Osteoblast (primary cell): ENCODE measurements around the gene CILP2. TPM values are rescaled to one million over a fixed set of nuclear protein-coding genes. Genes with fewer than 3 reads are reported as not detected.

ENCODE experiments used
- DNase-seq: peaks from one replicate; pipeline ENCODE4 v3.0.0; 2011; ENCODE audit warnings: low spot score, mixed read lengths; ENCODE audit not compliant: insufficient read length; ENCODE audit errors: missing footprints
- H2AFZ ChIP-seq: 2 replicates; pipeline ENCODE4 v1.6.0; 2011; ENCODE audit warnings: mild to moderate bottlenecking, low read length
- H3K27ac ChIP-seq: 2 replicates; pipeline ENCODE4 v1.5.1; 2011; ENCODE audit warnings: mild to moderate bottlenecking, low read depth, low read length, moderate library complexity
- H3K27me3 ChIP-seq: 2 replicates; pipeline ENCODE4 v1.6.0; 2012; ENCODE audit warnings: mild to moderate bottlenecking, control low read depth, inconsistent platforms, low read length, moderate library complexity; ENCODE audit not compliant: insufficient read depth
- H3K36me3 ChIP-seq: 2 replicates; pipeline ENCODE4 v1.5.1; 2011; ENCODE audit warnings: mild to moderate bottlenecking, low read length, control low read depth, moderate library complexity; ENCODE audit not compliant: insufficient read depth
- H3K4me1 ChIP-seq: 2 replicates; pipeline ENCODE4 v1.5.1; 2011; ENCODE audit warnings: mild to moderate bottlenecking, low read length, control low read depth, moderate library complexity; ENCODE audit not compliant: insufficient read depth
- H3K4me2 ChIP-seq: 2 replicates; pipeline ENCODE4 v1.6.0; 2011; ENCODE audit warnings: mild to moderate bottlenecking, low read length; ENCODE audit not compliant: insufficient read depth
- H3K4me3 ChIP-seq: fragments of 200-600 bp; sonication (generic); 3 replicates; pipeline ENCODE4 v1.5.1; 2012; ENCODE audit warnings: mild to moderate bottlenecking, low read length, inconsistent platforms; ENCODE audit not compliant: insufficient read depth
- H3K79me2 ChIP-seq: 2 replicates; pipeline ENCODE4 v1.6.0; 2012; ENCODE audit warnings: mild to moderate bottlenecking, low read length, control low read depth, inconsistent platforms; ENCODE audit not compliant: insufficient read depth
- H3K9me3 ChIP-seq: 2 replicates; pipeline ENCODE4 v1.5.1; 2011; ENCODE audit warnings: low read depth, low read length, control low read depth
- H4K20me1 ChIP-seq: 2 replicates; pipeline ENCODE4 v1.6.0; 2012; ENCODE audit warnings: mild to moderate bottlenecking, low read length, control low read depth; ENCODE audit not compliant: insufficient read depth
- total RNA-seq: library from RNA; depleted of rRNA; stranded (reverse); fragments of >200 nt; gene quantifications from 2 replicates; pipeline ENCODE4 v1.2.3, GENCODE V29; 2012
- TF ChIP-seq, protein P1 (sequence below): IDR thresholded peaks from 2 replicates; pipeline ENCODE4 v1.5.1; 2011; ENCODE audit warnings: mild to moderate bottlenecking, low read depth, low read length, moderate library complexity; ENCODE audit errors: extremely low read depth

The CILP2 gene
- total RNA-seq, 1 donor: 0.72 TPM

GRCh38 chr19:19554074-19555023, 16.3 kb downstream of the CILP2 start:
- peak; percentile 97 for DNase-seq

GRCh38 chr19:19558055-19558454, 20.0 kb downstream of the CILP2 start:
- Histone ChIP-seq H3K27ac (no peak overlapping the region), H3K4me3 (no peak overlapping the region), H3K79me2 (no peaks in the 10 kb centered on the region), H2AFZ (no peak overlapping the region), H3K27me3 (no peaks in the 10 kb centered on the region), H3K4me1 (no peaks in the 10 kb centered on the region), H4K20me1 (no peaks in the 10 kb centered on the region), H3K4me2 (no peak overlapping the region), H3K9me3 (no peaks in the 10 kb centered on the region), H3K36me3 (no peaks in the 10 kb centered on the region)
- TF ChIP-seq, protein P1, sequence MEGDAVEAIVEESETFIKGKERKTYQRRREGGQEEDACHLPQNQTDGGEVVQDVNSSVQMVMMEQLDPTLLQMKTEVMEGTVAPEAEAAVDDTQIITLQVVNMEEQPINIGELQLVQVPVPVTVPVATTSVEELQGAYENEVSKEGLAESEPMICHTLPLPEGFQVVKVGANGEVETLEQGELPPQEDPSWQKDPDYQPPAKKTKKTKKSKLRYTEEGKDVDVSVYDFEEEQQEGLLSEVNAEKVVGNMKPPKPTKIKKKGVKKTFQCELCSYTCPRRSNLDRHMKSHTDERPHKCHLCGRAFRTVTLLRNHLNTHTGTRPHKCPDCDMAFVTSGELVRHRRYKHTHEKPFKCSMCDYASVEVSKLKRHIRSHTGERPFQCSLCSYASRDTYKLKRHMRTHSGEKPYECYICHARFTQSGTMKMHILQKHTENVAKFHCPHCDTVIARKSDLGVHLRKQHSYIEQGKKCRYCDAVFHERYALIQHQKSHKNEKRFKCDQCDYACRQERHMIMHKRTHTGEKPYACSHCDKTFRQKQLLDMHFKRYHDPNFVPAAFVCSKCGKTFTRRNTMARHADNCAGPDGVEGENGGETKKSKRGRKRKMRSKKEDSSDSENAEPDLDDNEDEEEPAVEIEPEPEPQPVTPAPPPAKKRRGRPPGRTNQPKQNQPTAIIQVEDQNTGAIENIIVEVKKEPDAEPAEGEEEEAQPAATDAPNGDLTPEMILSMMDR: no peak
- DNase-seq: peak; percentile 53

More at GRCh38 chr19:19554074-19555023, 16.3 kb downstream of the CILP2 start:
- Histone ChIP-seq H4K20me1 (no peaks in the 10 kb centered on the region), H3K4me1 (peaks cover 9% of the 10 kb centered on the region), H3K79me2 (no peaks in the 10 kb centered on the region), H3K36me3 (no peaks in the 10 kb centered on the region), H2AFZ (peak overlapping the region; percentile 35), H3K27ac (no peak overlapping the region), H3K27me3 (peaks cover 6% of the 10 kb centered on the region), H3K9me3 (no peaks in the 10 kb centered on the region), H3K4me2 (no peak overlapping the region), H3K4me3 (no peak overlapping the region)
- TF ChIP-seq, protein P1: peak; percentile 80

- Histone ChIP-seq H3K36me3 (no peaks in the 10 kb centered on the region), H3K9me3 (no peaks in the 10 kb centered on the region), H3K4me1 (no peaks in the 10 kb centered on the region), H3K4me2 (no peak overlapping the region), H3K27ac (no peak overlapping the region), H3K4me3 (no peak overlapping the region), H3K27me3 (no peaks in the 10 kb centered on the region), H4K20me1 (no peaks in the 10 kb centered on the region), H3K79me2 (no peaks in the 10 kb centered on the region), H2AFZ (no peak overlapping the region)
- TF ChIP-seq, protein P1: no peak
- peak; percentile 50 for DNase-seq
Observed at GRCh38 chr19:19558636-19559035, 20.6 kb downstream of the CILP2 start.

DNA sequence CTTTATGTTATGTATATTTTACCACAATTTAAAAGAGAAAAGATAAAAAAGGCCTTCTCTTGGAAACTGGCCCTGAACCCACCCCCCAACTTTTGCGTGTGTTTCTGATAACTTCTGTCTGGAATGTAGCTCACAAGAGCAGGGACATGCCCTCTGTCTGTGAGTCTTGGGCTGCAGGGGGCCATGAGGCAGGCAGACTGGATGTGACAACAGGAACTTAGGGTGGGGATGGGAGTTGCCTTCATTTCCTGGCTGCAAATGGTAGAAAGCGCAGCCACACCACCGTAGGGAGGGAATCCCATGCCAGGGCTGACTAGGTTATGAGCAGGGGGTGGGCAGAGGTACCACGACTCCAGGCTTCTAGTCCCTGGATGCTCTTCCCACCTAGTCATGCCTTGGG, 21.9 kb downstream of the CILP2 start:
- TF ChIP-seq, protein P1: no peak
- H3K79me2 ChIP-seq: no peaks in the 10 kb centered on the region

More for the DNA sequence above, 21.9 kb downstream of the CILP2 start:
- H4K20me1 ChIP-seq: no peaks in the 10 kb centered on the region
- H3K4me3 ChIP-seq: no peak overlapping the region
- no peaks in the 10 kb centered on the region for H3K4me1 ChIP-seq
- H3K36me3 ChIP-seq: no peaks in the 10 kb centered on the region
- no peaks in the 10 kb centered on the region for H3K9me3 ChIP-seq
- H2AFZ ChIP-seq: no peak overlapping the region
- no peak overlapping the region for H3K27ac ChIP-seq
- H3K27me3 ChIP-seq: no peaks in the 10 kb centered on the region
- no peak for DNase-seq
- H3K4me2 ChIP-seq: no peak overlapping the region
